ENCODE measurements around the gene PARP9.
A peak's percentile ranks its signal among the peaks of the same experiment; 100 is the strongest.
"Not testable (repeated sequence)": the region's sequence is repeated elsewhere in the genome, so short reads cannot be mapped to it uniquely, and the experiment has no call there.

The PARP9 gene

GRCh38 chr3:122520861-122521260 lies 43.2 kb downstream of the PARP9 start:
- no peak for DNase-seq (ENCODE audit: low spot score)

GRCh38 chr3:122519693-122520092 lies 44.4 kb downstream of the PARP9 start:
- DNase-seq (ENCODE audit: low spot score) = no peak

- no peak for DNase-seq (ENCODE audit: low spot score)
Measured at GRCh38 chr3:122516846-122517360, 47.2 kb downstream of the PARP9 start.

GRCh38 chr3:122515870-122516269 lies 48.2 kb downstream of the PARP9 start:
- no peak for DNase-seq (ENCODE audit: low spot score)

GRCh38 chr3:122515020-122515468 lies 49.1 kb downstream of the PARP9 start:
- no peak for DNase-seq (ENCODE audit: low spot score)

GRCh38 chr3:122514123-122515019 lies 49.7 kb downstream of the PARP9 start, which contains the start of gene KPNA1:
KPNA1 (minus strand) TSS chr3:122514939; CDS start chr3:122496565, 18,374 bp downstream.
- DNase-seq (ENCODE audit: low spot score) = peak; percentile 92

GRCh38 chr3:122513386-122514122 lies 50.5 kb downstream of the PARP9 start:
- no peak for DNase-seq (ENCODE audit: low spot score)

- no peak for DNase-seq (ENCODE audit: low spot score)
Measured at GRCh38 chr3:122512284-122512683, 51.8 kb downstream of the PARP9 start.

- DNase-seq (ENCODE audit: low spot score) = peak; percentile 63
Measured at GRCh38 chr3:122510878-122511535, 53.1 kb downstream of the PARP9 start.

- not testable (repeated sequence) for DNase-seq (ENCODE audit: low spot score)
Measured at GRCh38 chr3:122508944-122509343, 55.2 kb downstream of the PARP9 start.

GRCh38 chr3:122508135-122508914 lies 55.8 kb downstream of the PARP9 start:
- no peak for DNase-seq (ENCODE audit: low spot score)

GRCh38 chr3:122506450-122506849 lies 57.6 kb downstream of the PARP9 start:
- no peak for DNase-seq (ENCODE audit: low spot score)

- no peak for DNase-seq (ENCODE audit: low spot score)
Measured at GRCh38 chr3:122505676-122506075, 58.4 kb downstream of the PARP9 start.

- no peak for DNase-seq (ENCODE audit: low spot score)
Measured at GRCh38 chr3:122502941-122503340, 61.2 kb downstream of the PARP9 start.

- peak; percentile 76 for DNase-seq (ENCODE audit: low spot score)
Measured at GRCh38 chr3:122502139-122502538, 62.0 kb downstream of the PARP9 start.

GRCh38 chr3:122500964-122501363 lies 63.1 kb downstream of the PARP9 start:
- DNase-seq (ENCODE audit: low spot score) = not testable (repeated sequence)

GRCh38 chr3:122498152-122498551 lies 65.9 kb downstream of the PARP9 start:
- DNase-seq (ENCODE audit: low spot score) = no peak

- DNase-seq (ENCODE audit: low spot score) = no peak
Measured at GRCh38 chr3:122497425-122497824, 66.7 kb downstream of the PARP9 start.

GRCh38 chr3:122496508-122496907 lies 67.6 kb downstream of the PARP9 start:
- no peak for DNase-seq (ENCODE audit: low spot score)

GRCh38 chr3:122493296-122493695 lies 70.8 kb downstream of the PARP9 start:
- DNase-seq (ENCODE audit: low spot score) = no peak

GRCh38 chr3:122488262-122488973 lies 75.7 kb downstream of the PARP9 start:
- DNase-seq (ENCODE audit: low spot score) = no peak

Measured in hematopoietic multipotent progenitor cell treated with erythropoietin and hydrocortisone succinate and interleukin-3 and kit ligand, for 17 days (in vitro differentiated cells).